ENCODE results near the gene LY9.
A peak's percentile ranks its signal among the peaks of the same experiment; 100 is the strongest.

Gene LY9

GRCh38 chr1:160837558-160838205 is 41.7 kb downstream of the LY9 start:
- DNase-seq: peak; percentile 76

GRCh38 chr1:160838888-160839287 is 42.9 kb downstream of the LY9 start:
- no peak for DNase-seq

GRCh38 chr1:160839746-160840145 is 43.8 kb downstream of the LY9 start:
- DNase-seq: no peak

GRCh38 chr1:160841079-160841478 is 45.1 kb downstream of the LY9 start:
- DNase-seq: no peak

GRCh38 chr1:160844447-160845232 is 48.7 kb downstream of the LY9 start:
- DNase-seq: no peak

GRCh38 chr1:160846281-160846680 is 50.3 kb downstream of the LY9 start:
- DNase-seq: no peak

GRCh38 chr1:160850541-160850940 is 54.6 kb downstream of the LY9 start:
- no peak for DNase-seq

- no peak for DNase-seq
Observed at GRCh38 chr1:160850993-160851392, 55.0 kb downstream of the LY9 start.

GRCh38 chr1:160853014-160853413 is 57.0 kb downstream of the LY9 start:
- DNase-seq: no peak

GRCh38 chr1:160853754-160854153 is 57.8 kb downstream of the LY9 start:
- no peak for DNase-seq

GRCh38 chr1:160855181-160855981 is 59.4 kb downstream of the LY9 start:
- no peak for DNase-seq

- DNase-seq: no peak
Observed at GRCh38 chr1:160858097-160858496, 62.1 kb downstream of the LY9 start.

- no peak for DNase-seq
Observed at GRCh38 chr1:160858507-160858906, 62.5 kb downstream of the LY9 start.

GRCh38 chr1:160859166-160859565 is 63.2 kb downstream of the LY9 start:
- no peak for DNase-seq

- no peak for DNase-seq
Observed at GRCh38 chr1:160860840-160861505, 65.0 kb downstream of the LY9 start.

- DNase-seq: peak; percentile 61
Observed at GRCh38 chr1:160862203-160863060, 66.5 kb downstream of the LY9 start, which contains the start of gene CD244. CD244 (minus strand) TSS chr1:160862887; CDS start chr1:160862677, 210 bp downstream.

- DNase-seq: no peak
Observed at GRCh38 chr1:160863061-160863773, 67.2 kb downstream of the LY9 start.

GRCh38 chr1:160863774-160864131 is 67.8 kb downstream of the LY9 start:
- no peak for DNase-seq

- DNase-seq: no peak
Observed at GRCh38 chr1:160864173-160864572, 68.2 kb downstream of the LY9 start.

GRCh38 chr1:160865337-160865736 is 69.4 kb downstream of the LY9 start:
- no peak for DNase-seq

GRCh38 chr1:160866001-160866694 is 70.2 kb downstream of the LY9 start:
- no peak for DNase-seq

Measured in stimulated activated CD4-positive, alpha-beta T cell treated with anti-CD3 and anti-CD28 coated beads, Interleukin-4, amount 100 ng/mL, for 24 hours (primary cell).